ENCODE results near the gene ITGA11. TPM values are rescaled to one million over a fixed set of nuclear protein-coding genes. Genes with fewer than 3 reads are reported as not detected.

Gene ITGA11
- total and polyA plus RNA-seq, 2 donors (not counting 1 experiment from before 2014, with no cell fraction given), result not detected

DNA sequence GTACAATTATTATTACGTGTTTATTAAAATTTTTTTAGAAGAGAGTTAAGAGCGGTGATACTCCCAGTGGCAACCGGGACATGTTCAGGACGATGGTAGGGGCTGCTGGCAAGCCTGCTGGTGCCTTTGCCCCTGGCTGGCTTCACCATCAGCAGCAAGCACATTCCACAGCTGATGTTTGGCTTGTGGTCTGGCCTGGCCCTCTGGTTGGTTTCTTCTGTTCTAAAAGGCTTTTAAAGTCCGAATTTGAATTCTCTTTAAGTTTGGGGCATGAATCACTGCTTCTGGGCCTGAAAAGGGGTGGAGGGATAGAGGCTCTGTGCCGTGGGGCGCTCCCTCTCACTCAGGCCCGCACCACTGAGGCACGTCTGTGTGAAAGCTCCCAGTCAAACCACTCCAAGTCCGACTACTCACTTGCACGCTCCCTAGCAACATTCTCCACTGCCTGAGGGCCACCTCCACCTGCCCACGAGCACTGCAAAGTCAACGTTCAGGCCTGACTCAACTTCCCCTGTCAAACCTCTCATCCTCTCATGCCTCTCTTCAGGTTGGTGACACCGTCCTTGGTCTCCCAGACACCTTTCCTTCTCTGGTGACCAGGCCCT, 10.1 kb downstream of the ITGA11 start:
- intact Hi-C loops (cut with micrococcal nuclease), result no loop called here
- Histone ChIP-seq H3K27me3 (replicated peaks in 1 of 4; ENCODE audit: control extremely low read depth in 1 of 4, control insufficient read depth in 3 of 4, insufficient read depth in 4 of 4, low read length in 3 of 4) (peaks cover 0 to 6% (median 0%) of the 10 kb centered on the region in 4 experiments), H3K4me2 (replicated peaks; ENCODE audit: low read depth, low read length, poor library complexity, severe bottlenecking) (no peak overlapping the region), H4K20me1 (ENCODE audit: control insufficient read depth, insufficient read depth, low read length, poor library complexity, severe bottlenecking) (no peaks in the 10 kb centered on the region), H3K9ac (ENCODE audit: low read length) (no peak overlapping the region), H3K4me1 (ENCODE audit: control insufficient read depth in 2 of 2, insufficient read depth in 2 of 2, low read length in 2 of 2) (no peaks in the 10 kb centered on the region), H3K4me3 (ENCODE audit: control extremely low read depth in 1 of 5, extremely low read depth in 1 of 5, insufficient read depth in 1 of 5, low read depth in 2 of 5, low read length in 4 of 5) (no peak overlapping the region), H3K79me2 (ENCODE audit: control insufficient read depth, insufficient read depth, low read length) (no peaks in the 10 kb centered on the region), H3K9me3 (ENCODE audit: control extremely low read depth in 1 of 3, control insufficient read depth in 2 of 3, insufficient read depth in 1 of 3, low read length in 2 of 3) (no peaks in the 10 kb centered on the region), H3K36me3 (replicated peaks in 1 of 2; ENCODE audit: control extremely low read depth in 1 of 2, control insufficient read depth in 1 of 2, extremely low read depth in 1 of 2, insufficient read depth in 2 of 2, low read length in 1 of 2) (no peaks in the 10 kb centered on the region), H3K27ac (ENCODE audit: low read length in 2 of 2) (no peak overlapping the region), H2AFZ (ENCODE audit: insufficient read depth, low read depth, low read length, poor library complexity, severe bottlenecking) (no peak overlapping the region)
- Mint-ChIP-seq H3K4me1 (no peaks in the 10 kb centered on the region), H3K27ac (no peak overlapping the region), H3K9me3 (ENCODE audit: insufficient read depth) (no peaks in the 10 kb centered on the region), H3K4me3 (no peak overlapping the region), H3K27me3 (peaks cover 16% of the 10 kb centered on the region)
- DNase-seq (no peak), ATAC-seq (ENCODE audit: low read depth) (no peak)
- ChIA-PET CTCF (no interaction called here), POLR2A (no interaction called here)
- TF ChIP-seq, protein P1, sequence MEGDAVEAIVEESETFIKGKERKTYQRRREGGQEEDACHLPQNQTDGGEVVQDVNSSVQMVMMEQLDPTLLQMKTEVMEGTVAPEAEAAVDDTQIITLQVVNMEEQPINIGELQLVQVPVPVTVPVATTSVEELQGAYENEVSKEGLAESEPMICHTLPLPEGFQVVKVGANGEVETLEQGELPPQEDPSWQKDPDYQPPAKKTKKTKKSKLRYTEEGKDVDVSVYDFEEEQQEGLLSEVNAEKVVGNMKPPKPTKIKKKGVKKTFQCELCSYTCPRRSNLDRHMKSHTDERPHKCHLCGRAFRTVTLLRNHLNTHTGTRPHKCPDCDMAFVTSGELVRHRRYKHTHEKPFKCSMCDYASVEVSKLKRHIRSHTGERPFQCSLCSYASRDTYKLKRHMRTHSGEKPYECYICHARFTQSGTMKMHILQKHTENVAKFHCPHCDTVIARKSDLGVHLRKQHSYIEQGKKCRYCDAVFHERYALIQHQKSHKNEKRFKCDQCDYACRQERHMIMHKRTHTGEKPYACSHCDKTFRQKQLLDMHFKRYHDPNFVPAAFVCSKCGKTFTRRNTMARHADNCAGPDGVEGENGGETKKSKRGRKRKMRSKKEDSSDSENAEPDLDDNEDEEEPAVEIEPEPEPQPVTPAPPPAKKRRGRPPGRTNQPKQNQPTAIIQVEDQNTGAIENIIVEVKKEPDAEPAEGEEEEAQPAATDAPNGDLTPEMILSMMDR (IDR thresholded peaks at IDR 0.05), result no peak
- TF ChIP-seq EZH2 (IDR thresholded peaks at IDR 0.05; ENCODE audit: borderline replicate concordance, insufficient read depth, low read depth, low read length, poor library complexity, severe bottlenecking), result no peak
- 91% methylated on average over 13 of the region's 14 CpGs for WGBS (ENCODE audit: insufficient coverage)

DNA sequence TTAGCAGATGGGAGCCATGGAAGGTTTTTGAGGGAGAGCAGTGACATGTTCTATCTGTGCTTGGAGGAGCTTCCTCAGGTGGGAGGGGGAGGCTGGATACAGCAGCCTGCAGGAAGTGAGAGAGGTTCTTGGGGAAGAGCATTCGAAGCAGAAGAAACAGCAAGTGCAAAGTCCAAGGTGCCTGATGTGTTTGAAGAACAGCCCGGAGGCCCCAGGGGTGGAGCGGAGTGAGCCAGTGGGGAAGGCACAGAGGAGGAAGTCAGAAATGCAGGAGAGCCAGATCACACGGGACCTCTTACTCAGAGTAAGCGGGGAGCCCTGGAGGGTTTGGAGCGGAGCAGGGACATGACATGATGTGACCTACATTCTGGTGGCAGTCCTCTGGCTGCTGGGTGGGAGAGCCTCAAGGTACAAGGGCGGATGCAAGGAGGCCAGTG, 10.8 kb downstream of the ITGA11 start:
- no peaks in the 10 kb centered on the region for H3K4me1 ChIP-seq (ENCODE audit: control insufficient read depth in 2 of 2, insufficient read depth in 2 of 2, low read length in 2 of 2)
- H3K9me3 ChIP-seq (ENCODE audit: control extremely low read depth in 1 of 3, control insufficient read depth in 2 of 3, insufficient read depth in 1 of 3, low read length in 2 of 3), result no peaks in the 10 kb centered on the region
- no peak for TF ChIP-seq EZH2 (IDR thresholded peaks at IDR 0.05; ENCODE audit: borderline replicate concordance, insufficient read depth, low read depth, low read length, poor library complexity, severe bottlenecking)
- TF ChIP-seq, protein P1 (IDR thresholded peaks at IDR 0.05), result no peak
- no peak overlapping the region for H3K4me2 ChIP-seq (replicated peaks; ENCODE audit: low read depth, low read length, poor library complexity, severe bottlenecking)
- H3K27ac ChIP-seq (ENCODE audit: low read length in 2 of 2), result no peak overlapping the region
- Mint-ChIP-seq H3K27ac (no peak overlapping the region), H3K4me3 (no peak overlapping the region), H3K4me1 (no peaks in the 10 kb centered on the region), H3K9me3 (ENCODE audit: insufficient read depth) (no peaks in the 10 kb centered on the region), H3K27me3 (peaks cover 16% of the 10 kb centered on the region)
- H3K9ac ChIP-seq (ENCODE audit: low read length), result no peak overlapping the region
- H3K27me3 ChIP-seq (replicated peaks in 1 of 4; ENCODE audit: control extremely low read depth in 1 of 4, control insufficient read depth in 3 of 4, insufficient read depth in 4 of 4, low read length in 3 of 4), result peaks cover 0 to 6% (median 0%) of the 10 kb centered on the region in 4 experiments
- POLR2A ChIA-PET, result no interaction called here
- H3K79me2 ChIP-seq (ENCODE audit: control insufficient read depth, insufficient read depth, low read length), result no peaks in the 10 kb centered on the region
- intact Hi-C loops (cut with micrococcal nuclease), result no loop called here
- DNase-seq (no peak), ATAC-seq (ENCODE audit: low read depth) (no peak)
- H3K4me3 ChIP-seq (ENCODE audit: control extremely low read depth in 1 of 5, extremely low read depth in 1 of 5, insufficient read depth in 1 of 5, low read depth in 2 of 5, low read length in 4 of 5), result no peak overlapping the region
- no peaks in the 10 kb centered on the region for H3K36me3 ChIP-seq (replicated peaks in 1 of 2; ENCODE audit: control extremely low read depth in 1 of 2, control insufficient read depth in 1 of 2, extremely low read depth in 1 of 2, insufficient read depth in 2 of 2, low read length in 1 of 2)
- 62% methylated on average over 7 of the region's 7 CpGs for WGBS (ENCODE audit: insufficient coverage)
- no peaks in the 10 kb centered on the region for H4K20me1 ChIP-seq (ENCODE audit: control insufficient read depth, insufficient read depth, low read length, poor library complexity, severe bottlenecking)
- CTCF ChIA-PET, result no interaction called here
- no peak overlapping the region for H2AFZ ChIP-seq (ENCODE audit: insufficient read depth, low read depth, low read length, poor library complexity, severe bottlenecking)
